ENCODE data around the gene SCYGR4.
"Not testable (repeated sequence)": the region's sequence is repeated elsewhere in the genome, so short reads cannot be mapped to it uniquely, and the experiment has no call there.

The SCYGR4 gene

GRCh38 chr2:227666631-227667170 lies 49.4 kb downstream of the SCYGR4 start, which contains the start of gene SCYGR5:
TSS of gene SCYGR5 (plus strand) at chr2:227666804. CDS start at chr2:227666804, 0 bp downstream.
- DNase-seq (ENCODE audit: low spot score) = not testable (repeated sequence)
